GM06990 (cell line): Measurements from ENCODE around the gene NFATC2.
"Not testable (repeated sequence)": the region's sequence is repeated elsewhere in the genome, so short reads cannot be mapped to it uniquely, and the experiment has no call there.

Source experiments
- DNase-seq: peaks from one replicate; pipeline ENCODE4 v3.0.0-alpha.2; 2011; ENCODE audit not compliant: insufficient read length; ENCODE audit errors: extremely low read depth
- H3K27me3 ChIP-seq: replicated peaks from 2 replicates; pipeline ENCODE4 v1.6.0; 2011; ENCODE audit warnings: low read length; ENCODE audit not compliant: control insufficient read depth, insufficient read depth
- H3K36me3 ChIP-seq: 2 replicates; pipeline ENCODE4 v1.5.1; 2011; ENCODE audit warnings: low read length; ENCODE audit not compliant: control insufficient read depth, insufficient read depth
- H3K4me3 ChIP-seq: replicated peaks from 2 replicates; pipeline ENCODE4 v1.5.1; 2011; ENCODE audit warnings: low read depth, mild to moderate bottlenecking, control low read depth, low read length
- TF ChIP-seq, protein P1 (sequence below): IDR thresholded peaks from 2 replicates; pipeline ENCODE4 v1.5.1; 2011; ENCODE audit warnings: low read length, control low read depth, mild to moderate bottlenecking, inconsistent platforms; ENCODE audit not compliant: insufficient read depth, poor library complexity, severe bottlenecking

Gene NFATC2

GRCh38 chr20:51573576-51574243, 31.2 kb upstream of the NFATC2 start:
- TF ChIP-seq, protein P1, sequence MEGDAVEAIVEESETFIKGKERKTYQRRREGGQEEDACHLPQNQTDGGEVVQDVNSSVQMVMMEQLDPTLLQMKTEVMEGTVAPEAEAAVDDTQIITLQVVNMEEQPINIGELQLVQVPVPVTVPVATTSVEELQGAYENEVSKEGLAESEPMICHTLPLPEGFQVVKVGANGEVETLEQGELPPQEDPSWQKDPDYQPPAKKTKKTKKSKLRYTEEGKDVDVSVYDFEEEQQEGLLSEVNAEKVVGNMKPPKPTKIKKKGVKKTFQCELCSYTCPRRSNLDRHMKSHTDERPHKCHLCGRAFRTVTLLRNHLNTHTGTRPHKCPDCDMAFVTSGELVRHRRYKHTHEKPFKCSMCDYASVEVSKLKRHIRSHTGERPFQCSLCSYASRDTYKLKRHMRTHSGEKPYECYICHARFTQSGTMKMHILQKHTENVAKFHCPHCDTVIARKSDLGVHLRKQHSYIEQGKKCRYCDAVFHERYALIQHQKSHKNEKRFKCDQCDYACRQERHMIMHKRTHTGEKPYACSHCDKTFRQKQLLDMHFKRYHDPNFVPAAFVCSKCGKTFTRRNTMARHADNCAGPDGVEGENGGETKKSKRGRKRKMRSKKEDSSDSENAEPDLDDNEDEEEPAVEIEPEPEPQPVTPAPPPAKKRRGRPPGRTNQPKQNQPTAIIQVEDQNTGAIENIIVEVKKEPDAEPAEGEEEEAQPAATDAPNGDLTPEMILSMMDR, result no peak
- Histone ChIP-seq H3K27me3 (no peaks in the 10 kb centered on the region), H3K4me3 (no peak overlapping the region), H3K36me3 (no peaks in the 10 kb centered on the region)
- DNase-seq, result no peak

GRCh38 chr20:51571460-51571794, 28.9 kb upstream of the NFATC2 start:
- TF ChIP-seq, protein P1, result no peak
- H3K4me3 ChIP-seq, result no peak overlapping the region
- no peaks in the 10 kb centered on the region for H3K27me3 ChIP-seq
- DNase-seq, result no peak
- H3K36me3 ChIP-seq, result no peaks in the 10 kb centered on the region

GRCh38 chr20:51570739-51571459, 28.4 kb upstream of the NFATC2 start:
- Histone ChIP-seq H3K27me3 (no peaks in the 10 kb centered on the region), H3K36me3 (no peaks in the 10 kb centered on the region)
- DNase-seq, result no peak

GRCh38 chr20:51569815-51570738, 27.6 kb upstream of the NFATC2 start:
- TF ChIP-seq, protein P1, result no peak
- DNase-seq, result no peak
- Histone ChIP-seq H3K36me3 (no peaks in the 10 kb centered on the region), H3K27me3 (no peaks in the 10 kb centered on the region), H3K4me3 (no peak overlapping the region)

More at GRCh38 chr20:51570739-51571459, 28.4 kb upstream of the NFATC2 start:
- TF ChIP-seq, protein P1, result no peak
- no peak overlapping the region for H3K4me3 ChIP-seq

DNA sequence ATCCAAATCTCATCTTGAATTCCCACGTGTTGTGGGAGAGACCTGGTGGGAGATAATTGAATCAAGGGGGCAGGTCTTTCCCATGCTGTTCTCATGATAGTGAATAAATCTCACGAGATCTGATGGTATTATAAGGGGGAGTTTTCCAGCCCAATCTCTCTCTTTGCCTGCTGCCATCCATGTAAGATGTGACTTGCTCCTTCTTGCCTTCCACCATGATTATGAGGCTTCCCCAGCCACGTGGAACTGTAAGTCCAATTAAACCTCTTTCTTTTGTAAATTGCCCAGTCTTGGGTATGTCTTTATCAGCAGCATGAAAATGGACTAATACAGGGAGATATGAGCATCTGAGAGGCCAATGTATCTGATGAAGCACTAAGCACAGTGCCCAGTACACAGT, 26.0 kb upstream of the NFATC2 start:
- not testable (repeated sequence) for H3K4me3 ChIP-seq, H3K36me3 ChIP-seq, H3K27me3 ChIP-seq, DNase-seq

DNA sequence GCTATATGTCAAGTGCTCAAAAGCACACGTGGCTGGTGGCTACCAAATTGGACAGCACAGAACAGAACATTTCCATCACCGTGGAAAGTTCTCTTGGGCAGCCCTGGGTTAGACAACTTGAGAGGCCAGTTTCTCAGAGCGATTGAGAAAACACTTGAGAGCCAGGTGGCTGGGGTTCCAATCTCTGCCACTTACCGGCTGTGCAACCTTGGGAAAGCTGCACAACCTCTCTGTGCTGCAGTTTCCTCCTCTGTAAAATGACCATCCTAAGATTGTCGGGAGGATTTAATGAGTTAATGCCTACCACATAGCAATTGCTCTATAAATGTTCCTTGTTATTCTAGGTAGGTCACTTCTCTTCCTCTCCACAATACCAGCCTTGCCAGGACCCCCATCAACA, 25.1 kb upstream of the NFATC2 start:
- H3K4me3 ChIP-seq, result no peak overlapping the region
- H3K36me3 ChIP-seq, result no peaks in the 10 kb centered on the region
- TF ChIP-seq, protein P1, result no peak
- no peak for DNase-seq
- no peaks in the 10 kb centered on the region; the same call in 1 of the 2 replicates for H3K27me3 ChIP-seq
